Kidney epithelial cell (primary cell): ENCODE measurements around the gene RAPGEF1. TPM values are rescaled to one million over a fixed set of nuclear protein-coding genes. Genes with fewer than 3 reads are reported as not detected.

Source experiments
- DNase-seq: peaks from one replicate; pipeline ENCODE4 v3.0.0-alpha.2; 2010; ENCODE audit warnings: low read depth
- H3K27me3 ChIP-seq: 2 replicates; pipeline ENCODE4 v1.6.0; 2011; ENCODE audit warnings: low read length; ENCODE audit not compliant: control insufficient read depth, insufficient read depth
- H3K36me3 ChIP-seq: 2 replicates; pipeline ENCODE4 v1.5.1; 2011; ENCODE audit warnings: low read length; ENCODE audit not compliant: control insufficient read depth, insufficient read depth
- H3K4me3 ChIP-seq: 2 replicates; pipeline ENCODE4 v1.5.1; 2011; ENCODE audit warnings: low read depth, mild to moderate bottlenecking, control low read depth, low read length
- total RNA-seq: library from RNA; depleted of rRNA; stranded (reverse); fragments of >200 nt; gene quantifications from 2 replicates; pipeline ENCODE4 v1.2.3, GENCODE V29; 2015
- TF ChIP-seq, protein P1 (sequence below): IDR thresholded peaks from 2 replicates; pipeline ENCODE4 v1.5.1; 2011; ENCODE audit warnings: mild to moderate bottlenecking, moderate library complexity, low read length, control low read depth, inconsistent platforms; ENCODE audit not compliant: insufficient read depth, poor library complexity, severe bottlenecking

Gene RAPGEF1
- total RNA-seq, 1 donor from 2014 or later, result 43.5 TPM

DNA sequence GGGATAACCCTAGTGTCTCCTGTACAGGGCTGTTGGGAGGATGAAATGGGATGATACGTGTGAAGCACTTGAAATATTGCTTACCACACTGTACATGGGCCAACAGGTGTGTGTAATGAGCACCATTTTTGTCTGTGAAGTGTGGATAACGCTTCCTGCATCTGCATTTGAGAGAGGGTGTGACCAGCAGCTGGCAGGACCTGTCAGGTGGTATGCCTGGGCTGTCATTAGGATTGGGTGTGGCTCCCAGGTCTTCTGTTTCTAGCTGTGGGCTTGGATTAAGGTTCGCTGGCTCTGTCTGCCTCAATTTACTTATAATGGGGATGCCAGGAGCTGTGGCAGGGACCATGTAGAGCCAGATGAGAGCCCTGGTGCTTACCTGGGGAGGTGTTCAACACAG, 120.2 kb downstream of the RAPGEF1 start:
- TF ChIP-seq, protein P1, sequence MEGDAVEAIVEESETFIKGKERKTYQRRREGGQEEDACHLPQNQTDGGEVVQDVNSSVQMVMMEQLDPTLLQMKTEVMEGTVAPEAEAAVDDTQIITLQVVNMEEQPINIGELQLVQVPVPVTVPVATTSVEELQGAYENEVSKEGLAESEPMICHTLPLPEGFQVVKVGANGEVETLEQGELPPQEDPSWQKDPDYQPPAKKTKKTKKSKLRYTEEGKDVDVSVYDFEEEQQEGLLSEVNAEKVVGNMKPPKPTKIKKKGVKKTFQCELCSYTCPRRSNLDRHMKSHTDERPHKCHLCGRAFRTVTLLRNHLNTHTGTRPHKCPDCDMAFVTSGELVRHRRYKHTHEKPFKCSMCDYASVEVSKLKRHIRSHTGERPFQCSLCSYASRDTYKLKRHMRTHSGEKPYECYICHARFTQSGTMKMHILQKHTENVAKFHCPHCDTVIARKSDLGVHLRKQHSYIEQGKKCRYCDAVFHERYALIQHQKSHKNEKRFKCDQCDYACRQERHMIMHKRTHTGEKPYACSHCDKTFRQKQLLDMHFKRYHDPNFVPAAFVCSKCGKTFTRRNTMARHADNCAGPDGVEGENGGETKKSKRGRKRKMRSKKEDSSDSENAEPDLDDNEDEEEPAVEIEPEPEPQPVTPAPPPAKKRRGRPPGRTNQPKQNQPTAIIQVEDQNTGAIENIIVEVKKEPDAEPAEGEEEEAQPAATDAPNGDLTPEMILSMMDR, result no peak
- DNase-seq, result no peak
- Histone ChIP-seq H3K36me3 (peaks cover 3% of the 10 kb centered on the region), H3K4me3 (no peak overlapping the region), H3K27me3 (no peaks in the 10 kb centered on the region)

DNA sequence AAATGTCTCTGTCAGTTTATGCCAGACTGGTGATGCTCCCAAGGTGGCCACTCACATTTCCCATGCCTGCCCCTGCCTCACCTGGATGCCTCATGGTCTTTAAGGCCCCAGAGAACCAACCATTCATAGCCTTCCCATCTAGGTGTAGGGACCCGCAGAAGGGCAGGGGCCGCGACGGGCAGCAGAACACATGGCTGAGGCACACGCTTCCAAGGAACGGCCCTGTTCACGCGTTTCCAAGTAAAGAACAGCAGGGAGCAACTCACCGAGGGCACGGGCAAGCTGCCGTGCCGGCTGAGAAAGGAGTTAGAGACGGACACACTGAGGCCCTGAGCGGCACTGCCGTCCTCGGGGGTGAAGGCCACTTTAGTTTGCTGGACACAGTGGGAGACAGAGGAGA, 121.1 kb downstream of the RAPGEF1 start:
- Histone ChIP-seq H3K27me3 (no peaks in the 10 kb centered on the region), H3K4me3 (no peak overlapping the region), H3K36me3 (peaks cover 2% of the 10 kb centered on the region)
- no peak for DNase-seq
- TF ChIP-seq, protein P1, result no peak

DNA sequence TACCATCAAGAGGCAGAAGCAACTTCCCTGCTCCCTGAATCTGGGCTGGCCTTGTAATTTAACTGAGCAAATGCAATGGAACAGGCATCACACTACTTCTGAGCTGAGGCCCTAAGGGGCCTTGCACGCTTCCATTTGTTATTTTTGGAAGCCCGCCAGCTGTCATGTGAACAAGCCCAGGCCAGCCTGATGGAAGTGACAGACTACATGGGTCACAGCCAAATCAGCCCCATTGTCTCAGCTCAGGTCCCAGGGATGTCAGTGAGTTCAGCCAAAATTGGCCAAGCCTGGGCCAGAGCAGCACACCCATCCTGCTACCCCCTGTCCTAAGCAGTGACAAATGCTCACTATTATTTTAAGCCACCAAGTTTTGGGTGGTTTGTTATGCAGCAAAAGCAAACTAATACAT, 121.8 kb downstream of the RAPGEF1 start:
- Histone ChIP-seq H3K36me3 (peaks cover 2% of the 10 kb centered on the region), H3K4me3 (no peak overlapping the region), H3K27me3 (no peaks in the 10 kb centered on the region)
- TF ChIP-seq, protein P1, result no peak
- DNase-seq, result no peak

DNA sequence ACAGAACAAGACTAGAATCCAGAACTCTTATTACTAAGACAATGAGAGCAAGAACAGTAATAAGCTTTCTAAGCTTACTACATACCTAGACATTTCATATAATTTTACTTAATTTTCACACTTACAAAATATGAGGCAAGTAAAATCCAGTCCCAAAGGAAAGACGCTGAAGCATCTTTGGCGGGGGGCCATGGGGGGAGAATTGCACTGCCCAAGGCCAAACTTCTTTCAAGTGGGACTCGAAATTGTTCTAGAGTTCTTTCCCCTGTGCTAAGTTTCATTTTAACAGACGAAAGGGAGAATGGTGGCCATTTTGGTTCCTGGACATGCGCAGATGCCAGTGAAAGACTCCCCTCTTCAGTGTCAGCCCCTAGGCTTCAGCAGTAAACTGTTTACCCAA, 122.3 kb downstream of the RAPGEF1 start:
- Histone ChIP-seq H3K36me3 (peaks cover 2% of the 10 kb centered on the region), H3K4me3 (no peak overlapping the region), H3K27me3 (no peaks in the 10 kb centered on the region)
- DNase-seq, result no peak
- TF ChIP-seq, protein P1, result no peak

DNA sequence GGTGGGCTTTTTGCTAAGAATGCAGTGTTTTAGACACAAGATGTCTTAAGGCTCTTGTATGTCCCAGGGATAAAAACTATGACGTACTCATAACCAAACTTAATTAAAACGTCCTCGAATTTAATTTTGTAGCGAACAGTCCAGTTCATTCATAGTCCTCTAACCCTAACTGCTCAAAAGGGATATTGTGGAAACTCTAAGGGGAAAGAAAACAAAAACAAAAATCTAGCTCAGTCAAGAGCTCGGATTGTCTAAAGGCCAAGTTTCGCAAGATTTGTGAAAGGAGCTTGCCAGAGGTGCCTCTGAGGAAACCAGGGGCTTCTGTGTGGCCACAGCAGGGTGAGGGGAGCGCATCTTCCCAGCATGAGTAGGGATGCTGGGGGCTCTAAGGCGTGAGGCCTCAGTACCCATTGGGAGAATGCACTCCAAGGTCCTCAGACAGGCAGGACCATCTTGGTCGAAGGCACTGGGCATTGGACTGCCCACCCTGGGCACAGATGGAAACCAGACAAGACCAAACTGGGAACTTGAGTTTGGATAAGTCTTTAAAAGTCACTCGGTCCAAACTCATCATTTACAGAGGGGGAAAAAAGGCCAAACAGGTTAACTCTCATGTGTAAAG, 122.8 kb downstream of the RAPGEF1 start:
- H3K4me3 ChIP-seq, result no peak overlapping the region
- H3K36me3 ChIP-seq, result peaks cover 2% of the 10 kb centered on the region
- DNase-seq, result no peak
- TF ChIP-seq, protein P1, result no peak
- no peaks in the 10 kb centered on the region for H3K27me3 ChIP-seq

DNA sequence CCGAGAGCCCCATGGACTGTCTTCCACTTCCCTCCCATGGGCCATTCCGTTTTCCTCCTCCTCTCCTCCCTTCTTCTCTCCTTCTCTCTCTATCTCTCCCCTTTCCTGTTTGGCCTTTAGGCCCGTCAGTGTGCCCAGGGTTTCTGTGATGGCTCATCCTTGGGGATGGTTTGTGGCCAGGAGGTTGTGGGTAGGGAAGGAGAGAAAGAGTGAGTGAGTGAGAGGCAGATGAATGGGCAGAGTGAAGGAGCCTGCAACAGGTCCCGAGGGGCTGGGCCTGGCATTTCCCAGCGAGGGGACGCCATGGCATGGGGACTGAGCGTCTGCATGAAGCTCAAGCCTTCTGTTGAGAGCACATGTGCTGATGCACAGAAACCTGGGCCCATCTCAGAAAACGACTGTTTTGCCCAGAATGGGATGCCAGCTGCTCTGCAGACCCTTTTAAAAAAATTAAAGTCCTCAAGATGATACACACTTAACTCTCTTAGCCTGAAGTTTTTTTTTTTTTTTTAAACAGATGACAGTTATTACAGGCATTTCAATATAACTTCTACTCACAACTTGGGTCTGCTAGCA, 125.4 kb downstream of the RAPGEF1 start:
- Histone ChIP-seq H3K4me3 (no peak overlapping the region), H3K36me3 (no peaks in the 10 kb centered on the region), H3K27me3 (no peaks in the 10 kb centered on the region)
- DNase-seq, result no peak
- TF ChIP-seq, protein P1, result no peak
